Nephron progenitor cell (in vitro differentiated cells): ENCODE data around the gene CRAMP1.
A peak's percentile ranks its signal among the peaks of the same experiment; 100 is the strongest.

ENCODE experiments used
- DNase-seq: peaks from one replicate; pipeline ENCODE4 v3.0.0; 2021
- H3K27ac Mint-ChIP-seq: 2 replicates; pipeline ENCODE4 v1.8.0; 2021; ENCODE audit warnings: mild to moderate bottlenecking, moderate library complexity, mixed read lengths
- H3K27me3 Mint-ChIP-seq: 2 replicates; pipeline ENCODE4 v1.8.0; 2021; ENCODE audit warnings: mild to moderate bottlenecking, low read depth, mixed read lengths; ENCODE audit not compliant: poor library complexity
- H3K36me3 Mint-ChIP-seq: 2 replicates; pipeline ENCODE4 v1.8.0; 2021; ENCODE audit warnings: low read depth, mixed read lengths
- H3K4me1 Mint-ChIP-seq: 2 replicates; pipeline ENCODE4 v1.8.0; 2021; ENCODE audit warnings: mixed read lengths
- H3K4me3 Mint-ChIP-seq: 2 replicates; pipeline ENCODE4 v1.8.0; 2021; ENCODE audit warnings: mild to moderate bottlenecking, moderate library complexity, mixed read lengths
- H3K9me3 Mint-ChIP-seq: 2 replicates; pipeline ENCODE4 v1.8.0; 2021; ENCODE audit warnings: mild to moderate bottlenecking, moderate library complexity, mixed read lengths
- TF ChIP-seq, protein P1 (sequence below): fragments of 200-600 bp; sonication (generic); IDR thresholded peaks from 2 replicates; pipeline ENCODE4 v1.5.0; 2021; ENCODE audit warnings: antibody characterized with exemption

CRAMP1 gene

DNA sequence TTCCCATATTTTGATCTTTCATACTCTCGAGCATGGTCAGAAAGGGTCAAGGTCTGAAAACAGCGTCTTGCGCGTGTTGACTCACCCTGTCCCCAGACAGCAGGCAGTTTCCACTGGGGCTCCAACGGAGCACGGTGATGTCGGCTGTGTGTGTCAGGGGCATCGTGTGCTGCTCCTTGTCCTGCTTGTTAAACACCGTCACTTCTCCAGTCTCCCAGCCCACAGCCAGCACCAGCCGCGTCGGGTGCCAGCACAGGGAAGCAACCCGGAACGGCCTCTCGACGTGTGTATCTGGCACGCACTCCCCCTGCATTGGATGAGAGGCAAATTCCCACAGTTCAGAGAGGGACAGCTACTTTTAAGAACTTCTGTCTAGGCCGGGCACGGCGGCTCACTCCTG lies 9.9 kb upstream of the CRAMP1 start:
- Mint-ChIP-seq H3K4me3 (no peak overlapping the region), H3K9me3 (peaks cover 22% of the 10 kb centered on the region), H3K27me3 (no peaks in the 10 kb centered on the region), H3K27ac (no peak overlapping the region), H3K36me3 (peaks cover 66% of the 10 kb centered on the region), H3K4me1 (peaks cover 3% of the 10 kb centered on the region)
- DNase-seq: no peak
- TF ChIP-seq, protein P1, sequence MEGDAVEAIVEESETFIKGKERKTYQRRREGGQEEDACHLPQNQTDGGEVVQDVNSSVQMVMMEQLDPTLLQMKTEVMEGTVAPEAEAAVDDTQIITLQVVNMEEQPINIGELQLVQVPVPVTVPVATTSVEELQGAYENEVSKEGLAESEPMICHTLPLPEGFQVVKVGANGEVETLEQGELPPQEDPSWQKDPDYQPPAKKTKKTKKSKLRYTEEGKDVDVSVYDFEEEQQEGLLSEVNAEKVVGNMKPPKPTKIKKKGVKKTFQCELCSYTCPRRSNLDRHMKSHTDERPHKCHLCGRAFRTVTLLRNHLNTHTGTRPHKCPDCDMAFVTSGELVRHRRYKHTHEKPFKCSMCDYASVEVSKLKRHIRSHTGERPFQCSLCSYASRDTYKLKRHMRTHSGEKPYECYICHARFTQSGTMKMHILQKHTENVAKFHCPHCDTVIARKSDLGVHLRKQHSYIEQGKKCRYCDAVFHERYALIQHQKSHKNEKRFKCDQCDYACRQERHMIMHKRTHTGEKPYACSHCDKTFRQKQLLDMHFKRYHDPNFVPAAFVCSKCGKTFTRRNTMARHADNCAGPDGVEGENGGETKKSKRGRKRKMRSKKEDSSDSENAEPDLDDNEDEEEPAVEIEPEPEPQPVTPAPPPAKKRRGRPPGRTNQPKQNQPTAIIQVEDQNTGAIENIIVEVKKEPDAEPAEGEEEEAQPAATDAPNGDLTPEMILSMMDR: no peak

DNA sequence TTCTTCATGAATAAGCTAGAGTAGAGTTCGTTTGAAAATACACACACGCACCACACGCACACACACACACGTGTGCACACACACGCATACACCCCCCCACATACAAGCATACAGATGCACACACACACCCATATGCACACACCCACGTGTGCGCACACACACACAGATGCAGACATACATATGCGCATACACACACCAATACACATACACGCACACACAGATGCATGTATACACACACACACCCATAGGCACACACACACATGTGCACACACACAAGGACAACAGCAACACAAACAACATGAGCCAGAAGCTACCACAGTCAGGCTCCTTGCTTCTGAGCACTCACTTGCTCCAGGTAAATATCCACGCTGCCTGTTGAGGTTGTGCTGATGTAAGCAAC lies 5.4 kb upstream of the CRAMP1 start:
- Mint-ChIP-seq H3K9me3 (peaks cover 2% of the 10 kb centered on the region), H3K4me3 (no peak overlapping the region), H3K27ac (peak overlapping the region; percentile 27), H3K4me1 (peaks cover 22% of the 10 kb centered on the region), H3K27me3 (no peaks in the 10 kb centered on the region), H3K36me3 (peaks cover 37% of the 10 kb centered on the region)
- TF ChIP-seq, protein P1: no peak
- no peak for DNase-seq

DNA sequence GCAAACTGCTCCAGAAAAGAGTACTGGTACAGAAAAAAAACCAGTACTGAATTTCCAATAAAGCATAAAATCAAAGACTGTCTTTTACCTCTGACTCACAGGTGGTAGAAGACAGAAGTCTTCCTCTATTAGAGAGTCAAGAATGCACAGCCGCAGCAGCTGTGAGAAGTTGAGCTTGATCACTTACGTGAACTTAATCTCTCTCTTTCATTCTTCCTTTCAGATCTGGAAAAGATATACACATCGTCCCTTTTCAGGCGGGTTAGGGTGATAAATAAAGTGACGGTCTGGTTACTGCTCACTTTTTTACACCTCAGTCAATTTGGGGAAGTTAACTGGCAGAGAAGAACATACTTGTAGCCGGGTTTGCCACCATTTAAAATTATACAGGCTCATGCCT lies 4.2 kb upstream of the CRAMP1 start:
- Mint-ChIP-seq H3K27me3 (peaks cover 5% of the 10 kb centered on the region), H3K4me1 (peaks cover 27% of the 10 kb centered on the region), H3K4me3 (peak overlapping the region; percentile 54), H3K36me3 (peaks cover 29% of the 10 kb centered on the region), H3K27ac (no peak overlapping the region), H3K9me3 (peaks cover 4% of the 10 kb centered on the region)
- DNase-seq: no peak
- TF ChIP-seq, protein P1: no peak

DNA sequence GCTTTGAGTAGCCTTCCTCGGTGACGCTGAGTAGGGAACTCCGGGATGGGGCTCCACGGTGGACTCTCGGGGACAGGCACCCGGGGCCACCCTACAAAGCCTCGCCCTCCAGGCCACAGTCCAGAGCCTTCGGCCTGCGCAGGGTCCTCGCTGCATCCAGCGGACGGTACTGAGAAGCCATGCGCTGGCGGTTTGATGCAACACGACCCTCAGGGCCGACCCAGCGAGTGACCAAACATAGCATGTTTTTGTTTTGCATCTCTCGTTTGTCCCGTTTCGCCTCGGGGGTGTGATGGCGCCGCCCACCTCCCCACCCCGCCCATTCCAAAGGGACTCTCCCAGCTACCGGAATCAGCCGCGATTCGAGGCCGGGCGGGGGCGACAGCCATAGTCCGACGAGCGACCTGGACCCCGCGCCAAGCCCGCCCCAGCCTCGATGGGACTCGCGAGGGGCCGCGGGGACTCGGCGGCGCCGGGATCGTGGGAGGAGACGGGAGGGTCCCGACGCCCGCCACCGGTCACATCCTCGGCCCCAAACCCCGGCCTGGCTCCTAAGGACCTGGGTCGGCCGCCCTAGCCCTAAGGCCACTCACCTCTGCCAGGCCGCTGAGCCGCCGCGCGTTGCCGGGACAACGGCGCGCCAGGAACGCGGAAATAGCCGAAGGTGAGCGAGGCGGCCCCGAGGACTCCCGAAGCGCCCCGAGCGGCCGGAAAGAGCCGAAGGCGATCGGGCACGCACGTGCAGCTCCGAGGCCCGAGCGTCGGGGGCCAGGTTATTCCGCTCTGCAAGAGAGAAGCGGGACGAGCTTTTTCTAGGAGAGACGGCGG lies 1.9 kb upstream of the CRAMP1 start:
- Mint-ChIP-seq H3K27me3 (peaks cover 13% of the 10 kb centered on the region), H3K9me3 (peaks cover 4% of the 10 kb centered on the region), H3K27ac (peak overlapping the region; percentile 67), H3K36me3 (peaks cover 17% of the 10 kb centered on the region), H3K4me3 (peak overlapping the region; percentile 83), H3K4me1 (peaks cover 39% of the 10 kb centered on the region)
- TF ChIP-seq, protein P1: no peak
- DNase-seq: peak; percentile 97

DNA sequence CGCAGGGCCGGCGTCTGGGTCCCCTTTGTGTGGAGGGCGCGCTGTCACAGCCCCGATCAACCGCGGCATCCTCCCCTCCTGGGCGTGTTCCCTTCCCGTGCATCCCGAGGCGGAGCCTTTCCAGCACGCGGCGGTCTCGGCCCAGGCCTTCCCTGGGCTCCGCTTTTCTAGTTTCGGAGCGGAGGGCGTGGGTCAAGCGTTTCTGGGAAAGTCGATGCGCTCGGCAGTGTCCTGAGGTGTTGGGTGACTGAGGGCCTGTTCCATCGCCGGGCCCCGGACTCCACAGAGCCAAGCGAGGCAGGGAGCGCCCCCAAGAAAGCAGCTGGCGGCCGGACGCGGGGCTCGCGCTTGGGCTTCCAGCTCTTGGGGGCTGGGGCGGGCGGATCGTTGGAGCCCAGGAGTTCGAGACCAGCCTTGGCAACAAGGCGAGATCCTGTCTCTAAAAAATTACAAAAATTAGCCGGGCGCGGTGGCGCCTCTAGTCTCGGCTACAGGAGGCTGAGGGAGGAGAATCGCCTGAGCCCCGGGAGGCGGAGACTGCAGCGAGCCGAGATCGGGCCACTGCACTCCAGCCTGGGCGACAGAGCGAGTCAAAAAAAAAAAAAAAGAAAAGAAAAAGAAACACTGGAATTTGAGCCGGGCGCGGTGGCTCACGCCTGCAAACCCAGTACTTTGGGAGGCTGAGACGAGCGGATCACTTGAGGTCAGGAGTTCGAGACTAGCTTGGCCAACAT lies 1.1 kb upstream of the CRAMP1 start:
- TF ChIP-seq, protein P1: no peak
- Mint-ChIP-seq H3K4me3 (peak overlapping the region; percentile 81), H3K4me1 (peaks cover 47% of the 10 kb centered on the region), H3K36me3 (peaks cover 11% of the 10 kb centered on the region), H3K9me3 (peaks cover 4% of the 10 kb centered on the region), H3K27ac (peak overlapping the region; percentile 99), H3K27me3 (peaks cover 13% of the 10 kb centered on the region)
- no peak for DNase-seq
